Stimulated activated CD4-positive, alpha-beta T cell treated with anti-CD3 and anti-CD28 coated beads, Interleukin-4, amount 100 ng/mL, for 48 hours (primary cell): Measurements from ENCODE around the gene BICRA.

Experiments used
- DNase-seq, 2 donors: peaks; one replicate each; pipeline ENCODE4 v3.0.0-alpha.2; 2020; ENCODE audit warnings: low read depth in 2 of 2

BICRA gene

GRCh38 chr19:47749326-47749725 lies 140.4 kb downstream of the BICRA start:
- DNase-seq = no peak

DNA sequence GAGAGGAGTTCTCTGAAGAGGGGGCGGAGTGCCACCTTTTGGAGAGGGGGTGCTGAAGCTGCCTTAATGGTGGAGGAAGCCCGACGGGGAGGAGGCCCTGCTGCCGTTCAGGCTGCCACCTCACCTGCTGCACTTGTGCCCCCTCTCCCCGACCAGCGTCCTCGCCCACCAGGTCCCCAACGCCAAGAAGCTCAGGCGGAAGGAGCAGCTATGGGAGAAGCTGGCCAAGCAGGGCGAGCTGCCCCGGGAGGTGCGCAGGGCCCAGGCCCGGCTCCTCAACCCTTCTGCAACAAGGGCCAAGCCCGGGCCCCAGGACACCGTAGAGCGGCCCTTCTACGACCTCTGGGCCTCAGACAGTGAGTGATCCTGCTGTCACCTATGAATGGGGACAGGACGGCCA lies 141.8 kb downstream of the BICRA start:
- no peak for DNase-seq

DNA sequence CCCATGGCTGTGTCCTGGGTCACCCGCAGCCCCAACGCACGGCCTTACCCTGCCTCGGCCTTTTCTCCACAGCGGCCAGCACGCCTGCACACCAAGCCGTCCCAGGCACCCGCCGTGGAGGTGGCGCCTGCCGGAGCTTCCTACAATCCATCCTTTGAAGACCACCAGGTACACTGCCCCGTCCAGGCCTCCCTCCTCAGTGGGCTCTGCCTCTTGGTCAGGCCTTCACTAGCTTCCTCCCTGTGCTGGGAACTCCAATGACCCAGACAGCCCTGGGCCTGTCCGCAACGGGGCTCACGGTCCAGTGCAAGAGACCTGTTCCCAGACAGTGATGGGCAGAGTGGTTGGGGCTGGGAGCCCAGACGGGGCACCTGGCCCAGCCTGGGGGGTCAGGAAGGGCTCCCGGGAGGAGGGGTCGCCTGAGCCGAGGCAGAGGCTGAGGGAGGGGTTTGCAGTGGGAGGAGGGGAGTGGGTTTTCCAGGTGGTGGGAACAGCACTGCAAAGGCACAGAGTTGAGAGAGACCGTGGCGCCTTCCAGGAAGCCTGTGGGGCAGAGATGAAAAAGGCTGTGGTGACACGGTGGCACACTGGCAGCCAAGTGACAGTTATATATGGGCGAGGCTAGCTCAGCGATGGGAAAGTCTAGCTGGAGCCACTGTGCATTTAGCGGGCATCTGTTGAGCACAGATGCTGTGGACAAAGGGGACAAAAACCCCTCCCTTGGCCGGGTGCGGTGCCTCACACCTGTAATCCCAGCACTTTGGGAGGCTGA lies 143.7 kb downstream of the BICRA start:
- DNase-seq = no peak
